ENCODE measurements around the gene LIN28B. TPM values are rescaled to one million over a fixed set of nuclear protein-coding genes. Genes with fewer than 3 reads are reported as not detected.

Gene LIN28B
- total RNA-seq = not detected in 2 replicates

DNA sequence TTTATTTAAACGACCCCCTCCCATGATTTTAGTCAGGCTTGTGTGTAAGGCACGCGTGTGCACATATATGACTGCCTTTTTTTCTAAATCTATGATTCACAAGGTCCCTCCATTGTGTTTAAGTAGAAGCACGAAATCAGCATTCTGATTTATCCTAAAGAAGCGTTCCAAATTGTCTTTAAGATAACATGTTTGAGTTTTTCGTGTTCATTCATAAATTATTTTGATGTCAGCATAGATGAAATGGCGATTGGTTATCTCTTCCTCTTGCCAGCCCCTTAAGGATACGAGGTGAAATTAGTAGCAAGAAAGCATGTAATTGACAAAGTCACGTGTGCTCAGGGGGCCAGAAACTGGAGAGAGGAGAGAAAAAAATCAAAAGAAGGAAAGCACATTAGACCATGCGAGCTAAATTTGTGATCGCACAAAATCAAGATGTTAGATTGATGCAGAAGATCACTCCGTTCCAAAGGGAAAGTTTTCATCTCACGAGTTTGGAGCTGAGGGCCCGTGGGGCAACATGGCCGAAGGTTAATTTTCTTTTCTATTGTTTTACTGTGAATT, at the start of gene LIN28B:
Gene LIN28B, plus strand, starts transcription at position 377 of the 564 bp plus-strand sequence. Its CDS starts 144 bp downstream, at position 521.

Other genes with a start within 250 kb of the LIN28B start
- gene HACE1, start 97.2 kb upstream of the LIN28B start, total RNA-seq = 5.7 and 10.5 TPM in 2 replicates
- 13.8 and 20.1 TPM in 2 replicates for gene POPDC3, start 222.9 kb downstream of the LIN28B start, total RNA-seq